ENCODE measurements around the gene PAQR9.

PAQR9 gene

GRCh38 chr3:142914286-142914811, 49.1 kb downstream of the PAQR9 start:
- no peak for DNase-seq

GRCh38 chr3:142913432-142913831, 50.0 kb downstream of the PAQR9 start:
- no peak for DNase-seq

GRCh38 chr3:142912402-142913172, 50.9 kb downstream of the PAQR9 start:
- DNase-seq = no peak

Measured in activated CD4-positive, alpha-beta T cell treated with anti-CD3 and anti-CD28 coated beads, Interleukin-2, amount 50 U/mL, for 48 hours (primary cell).